HG02759 (cell line): ENCODE measurements around the gene FGD5.
A peak's percentile ranks its signal among the peaks of the same experiment; 100 is the strongest.

Experiments used
- ATAC-seq: cut with Tn5 transposase; IDR thresholded peaks from one replicate; pipeline ENCODE4 v1.9.1; 2021; ENCODE audit warnings: mild to moderate bottlenecking, moderate library complexity; ENCODE audit not compliant: unreplicated experiment

Gene FGD5, protein sequence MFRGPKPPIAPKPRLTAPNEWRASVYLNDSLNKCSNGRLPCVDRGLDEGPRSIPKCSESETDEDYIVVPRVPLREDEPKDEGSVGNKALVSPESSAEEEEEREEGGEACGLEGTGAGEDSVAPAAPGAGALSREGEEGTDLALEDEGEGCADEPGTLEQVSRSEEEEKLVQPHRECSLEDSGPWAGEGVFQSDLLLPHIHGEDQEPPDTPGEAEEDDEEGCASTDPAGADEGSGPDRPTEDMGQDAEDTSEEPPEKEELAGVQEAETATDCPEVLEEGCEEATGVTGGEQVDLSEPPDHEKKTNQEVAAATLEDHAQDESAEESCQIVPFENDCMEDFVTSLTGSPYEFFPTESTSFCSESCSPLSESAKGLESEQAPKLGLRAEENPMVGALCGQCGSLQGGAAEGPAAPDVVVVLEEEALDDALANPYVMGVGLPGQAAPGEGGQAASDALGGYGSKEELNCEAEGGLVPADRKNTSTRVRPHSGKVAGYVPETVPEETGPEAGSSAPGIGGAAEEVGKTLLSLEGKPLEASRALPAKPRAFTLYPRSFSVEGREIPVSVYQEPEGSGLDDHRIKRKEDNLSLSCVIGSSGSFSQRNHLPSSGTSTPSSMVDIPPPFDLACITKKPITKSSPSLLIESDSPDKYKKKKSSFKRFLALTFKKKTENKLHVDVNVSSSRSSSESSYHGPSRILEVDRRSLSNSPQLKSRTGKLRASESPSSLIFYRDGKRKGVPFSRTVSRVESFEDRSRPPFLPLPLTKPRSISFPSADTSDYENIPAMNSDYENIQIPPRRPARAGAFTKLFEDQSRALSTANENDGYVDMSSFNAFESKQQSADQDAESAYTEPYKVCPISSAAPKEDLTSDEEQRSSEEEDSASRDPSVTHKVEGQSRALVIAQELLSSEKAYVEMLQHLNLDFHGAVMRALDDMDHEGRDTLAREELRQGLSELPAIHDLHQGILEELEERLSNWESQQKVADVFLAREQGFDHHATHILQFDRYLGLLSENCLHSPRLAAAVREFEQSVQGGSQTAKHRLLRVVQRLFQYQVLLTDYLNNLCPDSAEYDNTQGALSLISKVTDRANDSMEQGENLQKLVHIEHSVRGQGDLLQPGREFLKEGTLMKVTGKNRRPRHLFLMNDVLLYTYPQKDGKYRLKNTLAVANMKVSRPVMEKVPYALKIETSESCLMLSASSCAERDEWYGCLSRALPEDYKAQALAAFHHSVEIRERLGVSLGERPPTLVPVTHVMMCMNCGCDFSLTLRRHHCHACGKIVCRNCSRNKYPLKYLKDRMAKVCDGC (N-terminal part only)

DNA sequence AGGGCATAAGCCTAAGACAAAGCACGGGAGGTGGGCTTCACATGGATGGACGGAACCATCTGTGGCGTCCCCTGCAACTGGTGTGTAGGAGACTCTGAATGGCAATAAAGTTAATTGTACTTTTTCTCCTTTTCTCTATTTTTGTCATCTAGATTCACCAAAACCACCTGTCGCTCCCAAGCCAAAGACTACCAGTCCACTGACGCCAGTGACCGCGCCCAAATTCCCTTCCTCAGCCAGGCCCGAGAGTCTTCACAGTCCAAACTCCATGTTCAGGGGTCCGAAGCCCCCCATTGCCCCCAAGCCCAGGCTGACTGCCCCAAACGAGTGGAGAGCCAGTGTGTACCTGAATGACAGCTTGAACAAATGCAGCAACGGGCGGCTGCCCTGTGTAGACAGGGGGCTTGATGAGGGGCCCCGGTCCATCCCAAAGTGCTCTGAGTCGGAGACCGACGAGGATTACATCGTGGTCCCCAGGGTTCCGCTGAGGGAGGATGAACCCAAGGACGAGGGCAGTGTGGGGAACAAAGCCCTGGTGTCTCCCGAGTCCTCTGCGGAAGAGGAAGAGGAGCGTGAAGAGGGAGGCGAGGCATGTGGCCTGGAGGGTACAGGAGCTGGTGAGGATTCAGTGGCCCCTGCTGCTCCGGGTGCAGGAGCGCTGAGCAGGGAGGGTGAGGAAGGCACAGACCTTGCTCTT, at the start of gene FGD5:
FGD5 (plus strand) TSS at position 159 of the 697 bp plus-strand sequence; CDS start at position 269, 110 bp downstream.
- no peak for ATAC-seq

- no peak for ATAC-seq
Measured at GRCh38 chr3:14769544-14770325, 49.0 kb upstream of the FGD5 start.

- no peak for ATAC-seq
Measured at GRCh38 chr3:14770591-14770990, 48.2 kb upstream of the FGD5 start.

DNA sequence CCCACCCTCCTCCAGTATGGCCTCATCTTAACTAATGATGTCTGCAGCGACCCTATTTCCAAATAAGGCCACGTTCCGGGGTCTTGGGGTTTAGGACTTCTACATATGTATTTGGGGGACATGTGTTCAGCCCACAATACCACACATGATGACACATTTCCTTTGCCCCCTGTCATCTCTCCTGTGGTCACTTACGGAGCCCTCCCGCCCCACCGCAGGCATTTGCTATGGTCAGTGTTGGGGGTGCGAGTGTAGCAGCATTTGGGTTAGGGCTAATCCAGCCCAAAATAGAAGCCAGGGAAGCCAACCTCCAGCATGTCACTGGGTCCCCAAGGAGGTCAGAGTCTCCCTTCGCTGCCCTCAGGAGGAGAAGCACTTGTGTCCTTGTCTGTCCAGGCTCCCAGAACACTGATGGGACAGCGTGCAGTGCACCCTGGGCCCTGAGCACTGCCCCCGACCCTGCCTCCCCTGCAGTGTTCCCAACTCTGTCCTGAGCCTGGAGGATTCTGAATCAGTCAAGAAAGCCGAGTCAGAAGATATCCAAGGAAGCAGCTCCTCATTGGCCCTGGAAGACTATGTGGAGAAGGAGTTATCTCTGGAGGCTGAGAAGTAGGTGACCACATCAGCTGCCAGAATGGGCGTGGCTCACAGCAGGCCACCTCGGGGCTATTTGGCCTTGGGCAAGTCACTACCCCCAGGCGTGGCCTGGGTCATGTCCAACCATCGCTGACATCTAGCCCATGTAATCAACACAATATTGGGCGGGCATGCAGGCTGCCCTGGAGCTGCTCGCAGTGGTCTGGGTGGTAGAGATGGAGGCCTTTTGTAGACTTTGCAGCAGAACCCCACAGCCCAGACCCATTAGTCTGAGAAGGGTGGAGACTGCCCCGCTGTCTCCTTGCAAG, 46.9 kb upstream of the FGD5 start:
- no peak for ATAC-seq

- ATAC-seq = no peak
Measured at GRCh38 chr3:14772533-14773138, 46.1 kb upstream of the FGD5 start.

GRCh38 chr3:14773281-14773680, 45.5 kb upstream of the FGD5 start:
- ATAC-seq = no peak

- no peak for ATAC-seq
Measured at GRCh38 chr3:14773691-14774128, 45.1 kb upstream of the FGD5 start.

- no peak for ATAC-seq
Measured at GRCh38 chr3:14774431-14774830, 44.3 kb upstream of the FGD5 start.

GRCh38 chr3:14775011-14775410, 43.8 kb upstream of the FGD5 start:
- no peak for ATAC-seq

GRCh38 chr3:14775563-14775962, 43.2 kb upstream of the FGD5 start:
- no peak for ATAC-seq

DNA sequence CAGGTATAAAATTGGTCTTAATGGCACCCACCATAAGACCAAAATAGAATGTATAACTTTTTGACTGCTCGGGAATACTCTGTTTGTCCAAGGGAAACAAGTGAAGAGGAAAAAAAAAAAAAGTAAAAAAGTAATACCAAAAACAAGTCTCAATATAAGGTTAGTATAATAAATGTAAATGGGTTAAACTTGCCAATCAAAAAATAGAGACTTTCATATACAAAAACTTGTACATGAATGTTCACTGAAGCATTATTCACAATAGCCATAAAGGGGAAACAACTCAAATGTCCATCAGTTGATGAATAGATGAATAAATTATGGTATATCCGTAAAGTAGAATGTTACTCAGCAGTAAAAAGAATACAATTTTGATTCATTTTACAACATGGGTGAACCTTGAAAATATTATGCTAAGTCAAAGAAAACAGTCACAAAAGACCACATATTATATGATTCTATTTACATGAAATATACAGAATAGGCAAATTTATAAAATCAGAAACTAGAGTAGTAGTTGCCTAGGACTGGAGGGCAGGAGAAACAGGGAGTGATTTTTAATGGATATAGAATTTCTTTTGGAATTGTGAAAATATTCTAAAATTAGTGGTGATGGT, 39.6 kb upstream of the FGD5 start:
- ATAC-seq = no peak

- peak; percentile 72 for ATAC-seq
Measured at GRCh38 chr3:14780927-14781507, 37.7 kb upstream of the FGD5 start.

DNA sequence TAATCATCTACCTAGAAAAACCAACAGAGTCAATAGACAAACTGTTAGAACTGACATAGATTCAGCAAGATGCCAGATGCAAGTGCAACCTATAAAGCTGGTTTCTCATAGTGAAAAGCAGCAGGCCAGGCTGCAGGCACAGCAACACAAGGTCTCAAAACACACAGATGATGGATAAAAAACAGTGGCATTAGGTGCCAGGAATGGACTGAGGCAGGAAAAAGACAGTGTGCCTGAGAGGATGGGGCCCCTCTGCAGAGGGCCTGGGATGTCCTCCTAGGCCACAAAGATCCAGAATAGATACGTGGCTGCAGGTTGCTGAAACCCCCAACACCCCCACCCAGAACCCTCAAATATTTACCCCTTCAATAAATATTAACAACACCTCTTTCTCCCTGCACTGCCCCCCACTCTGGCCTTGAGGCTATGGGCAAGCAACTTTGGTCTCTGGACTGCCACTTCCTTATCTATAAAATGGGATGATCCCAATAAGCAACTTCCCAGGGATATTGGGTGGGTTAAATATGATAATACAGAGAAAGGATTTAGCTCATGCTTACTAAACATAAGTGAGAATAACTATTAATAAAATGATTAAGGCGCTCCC, 35.2 kb upstream of the FGD5 start:
- no peak for ATAC-seq

DNA sequence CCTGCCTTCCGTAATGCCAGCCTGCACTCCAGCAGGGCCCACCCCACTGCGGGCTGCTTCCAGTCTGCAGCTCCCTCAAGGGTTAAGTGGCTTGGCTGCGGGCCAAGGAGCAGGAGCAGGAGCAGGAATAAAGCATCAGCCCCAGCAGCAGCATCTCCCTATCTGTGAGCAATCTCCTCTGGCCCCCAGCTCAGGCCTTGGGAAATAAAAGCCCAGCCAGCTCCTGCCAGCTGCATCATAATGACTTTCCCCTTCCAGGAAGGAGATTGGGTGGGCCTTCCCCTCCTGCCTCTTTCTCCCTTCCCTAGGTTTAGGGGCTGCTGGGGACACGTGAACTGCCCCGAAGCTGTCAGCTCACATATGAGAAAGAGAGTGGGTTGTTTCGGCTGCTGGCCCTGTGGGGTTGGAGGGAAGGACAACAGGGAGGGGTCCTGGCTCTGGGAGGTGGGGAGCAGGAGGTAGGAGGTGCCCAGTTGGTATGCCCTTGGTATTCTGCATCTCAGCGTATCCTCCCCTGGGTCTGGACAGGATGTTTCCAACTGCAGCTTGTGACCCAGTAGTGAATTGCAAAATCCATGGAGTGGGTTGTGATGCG, 34.6 kb upstream of the FGD5 start:
- ATAC-seq = no peak

GRCh38 chr3:14785207-14786155, 33.3 kb upstream of the FGD5 start:
- ATAC-seq = no peak
